ACHN (cell line): ENCODE data around the gene CCNG2.

Source experiments
- DNase-seq: peaks from one replicate; pipeline ENCODE4 v3.0.0-alpha.2; 2015
- in situ Hi-C: cut with HindIII; loops from 2 replicates; pipeline ENCODE4 v1.10.0; 2017; ENCODE audit warnings: low sequenced_read_pairs, low pct_ligation_motif_present, low pct_unique_long_range_greater_than_20kb

CCNG2 gene

GRCh38 chr4:77167866-77168265 lies 10.9 kb downstream of the CCNG2 start:
- DNase-seq, result no peak
- in situ Hi-C loops, result no loop called here

GRCh38 chr4:77169481-77169880 lies 12.5 kb downstream of the CCNG2 start:
- DNase-seq, result no peak
- in situ Hi-C loops, result no loop called here

GRCh38 chr4:77170926-77171325 lies 13.9 kb downstream of the CCNG2 start:
- in situ Hi-C loops, result no loop called here
- no peak for DNase-seq

- DNase-seq, result peak; percentile 72
- in situ Hi-C loops, result no loop called here
These were observed 15.3 kb downstream of the CCNG2 start for GRCh38 chr4:77172336-77172735.

- in situ Hi-C loops, result no loop called here
- no peak for DNase-seq
These were observed 17.4 kb downstream of the CCNG2 start for GRCh38 chr4:77174426-77174825.

GRCh38 chr4:77175201-77175611 lies 18.2 kb downstream of the CCNG2 start:
- in situ Hi-C loops, result loop anchor here (25.0 kb wide), 1 partner anchor 88 kb away; the partner anchor contains the start of gene CCNI
- no peak for DNase-seq

- DNase-seq, result no peak
- in situ Hi-C loops, result loop anchor here (25.0 kb wide), 1 partner anchor 89 kb away; the partner anchor contains the start of gene CCNI
These were observed 19.6 kb downstream of the CCNG2 start for GRCh38 chr4:77176640-77177039.

- in situ Hi-C loops, result loop anchor here (25.0 kb wide), 1 partner anchor 90 kb away; the partner anchor contains the start of gene CCNI
- DNase-seq, result no peak
These were observed 20.2 kb downstream of the CCNG2 start for GRCh38 chr4:77177199-77177598.

- in situ Hi-C loops, result loop anchor here (25.0 kb wide), 1 partner anchor 91 kb away; the partner anchor contains the start of gene CCNI
- no peak for DNase-seq
These were observed 21.6 kb downstream of the CCNG2 start for GRCh38 chr4:77178560-77178959.

GRCh38 chr4:77179519-77179918 lies 22.5 kb downstream of the CCNG2 start:
- DNase-seq, result no peak
- in situ Hi-C loops, result loop anchor here (25.0 kb wide), 1 partner anchor 92 kb away; the partner anchor contains the start of gene CCNI

GRCh38 chr4:77181720-77182119 lies 24.7 kb downstream of the CCNG2 start:
- in situ Hi-C loops, result loop anchor here (25.0 kb wide), 1 partner anchor 94 kb away; the partner anchor contains the start of gene CCNI
- DNase-seq, result no peak

- no peak for DNase-seq
These were observed 26.9 kb downstream of the CCNG2 start for GRCh38 chr4:77183777-77184420.

GRCh38 chr4:77184974-77185373 lies 28.0 kb downstream of the CCNG2 start:
- in situ Hi-C loops, result loop anchor here (25.0 kb wide), 1 partner anchor 98 kb away; the partner anchor contains the start of gene CCNI
- DNase-seq, result no peak

More at GRCh38 chr4:77183777-77184420, 26.9 kb downstream of the CCNG2 start:
- in situ Hi-C loops, result loop anchor here (25.0 kb wide), 1 partner anchor 97 kb away; the partner anchor contains the start of gene CCNI

- DNase-seq, result no peak
- in situ Hi-C loops, result loop anchor here (25.0 kb wide), 1 partner anchor 98 kb away; the partner anchor contains the start of gene CCNI
These were observed 28.7 kb downstream of the CCNG2 start for GRCh38 chr4:77185686-77186085.

GRCh38 chr4:77187322-77187721 lies 30.3 kb downstream of the CCNG2 start:
- in situ Hi-C loops, result loop anchor here (25.0 kb wide), 1 partner anchor 100 kb away; the partner anchor contains the start of gene CCNI
- no peak for DNase-seq

GRCh38 chr4:77188498-77189220 lies 31.7 kb downstream of the CCNG2 start:
- in situ Hi-C loops, result loop anchor here (25.0 kb wide), 1 partner anchor 101 kb away; the partner anchor contains the start of gene CCNI
- no peak for DNase-seq

- in situ Hi-C loops, result loop anchor here (25.0 kb wide), 1 partner anchor 102 kb away; the partner anchor contains the start of gene CCNI
These were observed 32.4 kb downstream of the CCNG2 start for GRCh38 chr4:77189412-77189811.

GRCh38 chr4:77190053-77190452 lies 33.0 kb downstream of the CCNG2 start:
- in situ Hi-C loops, result loop anchor here (25.0 kb wide), 1 partner anchor 103 kb away; the partner anchor contains the start of gene CCNI
- DNase-seq, result no peak

More at GRCh38 chr4:77189412-77189811, 32.4 kb downstream of the CCNG2 start:
- DNase-seq, result no peak

- in situ Hi-C loops, result loop anchor here (25.0 kb wide), 1 partner anchor 106 kb away; the partner anchor contains the start of gene CCNI
These were observed 36.0 kb downstream of the CCNG2 start for GRCh38 chr4:77193046-77193445.

More at GRCh38 chr4:77193046-77193445, 36.0 kb downstream of the CCNG2 start:
- DNase-seq, result no peak
